ENCODE data around the gene TMEM47.

The TMEM47 gene

DNA sequence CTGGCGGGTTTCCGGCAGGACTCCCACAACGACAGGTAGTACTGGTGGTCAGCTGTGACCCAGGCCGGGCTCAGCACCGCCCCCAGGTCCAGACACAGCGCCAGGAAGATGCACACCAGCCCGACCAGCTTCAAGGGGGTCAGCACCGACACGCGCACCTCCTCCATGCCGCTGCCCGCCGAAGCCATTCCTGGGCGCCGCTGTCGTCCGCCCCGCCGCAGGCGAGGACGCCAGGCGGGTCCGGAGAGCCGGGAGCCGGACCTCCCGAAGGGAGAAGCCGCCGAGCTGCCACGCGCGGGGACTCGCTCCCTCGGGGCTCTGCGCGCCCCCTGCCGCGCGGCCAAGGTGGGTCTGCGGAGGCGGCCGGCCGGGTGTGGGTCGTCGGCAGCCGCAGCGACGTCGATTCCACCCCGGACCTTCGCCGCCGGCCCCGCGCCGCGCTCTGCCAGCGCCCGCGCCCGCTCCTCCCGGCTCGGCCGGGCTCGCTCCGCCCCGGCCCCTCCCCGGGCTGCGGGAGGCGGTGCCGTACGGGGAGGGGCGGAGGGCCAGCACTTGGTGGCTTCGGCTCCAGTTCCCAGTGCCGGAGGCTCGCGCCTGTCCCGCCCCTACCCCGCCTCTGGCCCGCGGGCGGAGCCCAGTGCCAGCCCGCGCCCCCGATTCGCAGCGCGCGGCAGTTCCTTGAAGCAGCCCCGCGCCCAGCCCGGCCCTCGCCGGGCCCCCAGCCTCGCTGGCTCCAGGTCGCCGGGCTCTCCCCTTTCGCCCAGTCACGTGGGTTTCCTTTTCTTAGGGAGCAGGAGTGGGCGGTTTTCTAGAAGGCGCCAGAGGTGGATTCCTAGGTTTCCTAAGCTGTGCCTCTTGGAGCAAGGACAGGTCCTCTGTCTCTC lies at the start of gene TMEM47:
Gene TMEM47 (minus strand): TSS at position 444 of the 884 bp plus-strand sequence. CDS start 256 bp downstream, at position 188.
- no peak for DNase-seq (ENCODE audit: low read depth in 1 of 2, low spot score in 1 of 2)

DNA sequence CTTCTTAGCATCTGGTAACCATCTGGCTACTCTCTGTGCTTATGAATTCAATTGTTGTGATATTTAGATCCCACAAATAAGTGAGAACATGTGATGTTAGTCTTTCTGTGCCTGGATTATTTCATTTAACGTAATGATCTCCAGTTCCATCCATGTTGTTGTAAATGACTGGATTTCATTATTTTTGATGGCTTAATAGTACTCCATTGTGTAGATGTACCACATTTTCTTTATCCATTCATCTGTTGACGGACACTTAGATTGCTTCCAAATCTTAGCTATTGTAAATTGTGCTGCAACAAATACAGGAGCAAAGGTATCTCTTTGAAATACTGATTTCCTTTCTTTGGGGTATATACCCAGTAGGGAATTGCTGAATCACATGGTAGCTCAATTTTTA lies 30.0 kb upstream of the TMEM47 start:
- DNase-seq (ENCODE audit: low read depth in 1 of 2, low spot score in 1 of 2) = no peak

DNA sequence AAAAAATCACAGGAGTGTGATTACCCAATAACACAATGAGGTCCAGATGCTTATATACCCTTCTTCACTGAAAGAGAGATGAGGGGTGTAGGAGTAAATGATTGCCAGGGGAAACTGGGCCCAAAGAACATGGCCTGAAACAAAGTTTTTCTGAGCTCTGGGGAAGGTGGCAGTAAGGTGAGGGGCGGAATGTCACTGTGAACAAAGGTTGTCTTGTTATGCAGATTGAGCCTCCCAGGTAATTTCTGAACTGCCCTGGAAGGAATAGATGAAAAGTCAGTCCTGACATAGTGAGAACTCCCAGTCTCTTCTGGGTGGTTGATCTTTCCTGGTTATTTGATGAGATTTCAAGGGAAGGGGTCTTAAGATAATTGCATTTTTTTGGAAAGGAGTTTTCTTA lies 2.5 kb upstream of the TMEM47 start:
- DNase-seq (ENCODE audit: low read depth in 1 of 2, low spot score in 1 of 2) = no peak

DNA sequence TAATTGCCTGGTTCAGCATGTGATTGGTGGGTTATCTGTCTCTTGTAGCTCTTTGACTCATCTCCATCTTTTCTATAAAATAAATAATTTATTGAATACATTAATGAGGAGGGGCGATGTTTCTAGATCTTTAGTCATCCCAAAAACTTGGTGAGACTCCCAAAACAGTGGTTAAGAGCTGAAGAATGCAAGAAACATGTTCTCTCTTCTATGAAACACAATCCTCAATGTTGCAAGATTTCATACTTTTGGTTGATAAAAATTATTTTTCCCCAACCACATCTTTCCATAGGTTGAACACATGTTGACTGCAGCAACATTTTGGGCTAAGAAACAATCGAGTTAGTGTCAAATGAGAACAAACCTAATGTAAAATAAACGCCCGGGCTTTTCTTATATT lies 1.2 kb upstream of the TMEM47 start:
- DNase-seq (ENCODE audit: low read depth in 1 of 2, low spot score in 1 of 2) = no peak

DNA sequence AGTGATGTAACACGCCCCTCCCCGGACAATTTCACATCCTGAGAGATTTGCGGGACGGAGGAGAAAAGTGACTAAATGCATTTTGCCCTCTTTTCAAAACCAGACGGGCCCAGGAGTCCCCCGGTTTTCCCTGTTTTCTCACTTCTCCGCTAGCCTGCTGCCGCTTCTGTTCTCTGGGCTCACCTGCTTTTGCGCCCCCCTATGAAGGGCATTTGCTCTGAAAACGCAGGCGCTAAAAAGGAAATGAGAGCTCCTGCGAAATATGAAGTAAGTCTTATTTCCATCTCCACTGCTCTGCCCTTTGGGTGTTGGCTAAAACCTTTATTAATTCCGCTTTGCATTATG lies 613 bp upstream of the TMEM47 start:
- no peak for DNase-seq (ENCODE audit: low read depth in 1 of 2, low spot score in 1 of 2)

GRCh38 chrX:34656467-34656841 lies 631 bp downstream of the TMEM47 start:
- no peak for DNase-seq (ENCODE audit: low read depth in 1 of 2, low spot score in 1 of 2)

DNA sequence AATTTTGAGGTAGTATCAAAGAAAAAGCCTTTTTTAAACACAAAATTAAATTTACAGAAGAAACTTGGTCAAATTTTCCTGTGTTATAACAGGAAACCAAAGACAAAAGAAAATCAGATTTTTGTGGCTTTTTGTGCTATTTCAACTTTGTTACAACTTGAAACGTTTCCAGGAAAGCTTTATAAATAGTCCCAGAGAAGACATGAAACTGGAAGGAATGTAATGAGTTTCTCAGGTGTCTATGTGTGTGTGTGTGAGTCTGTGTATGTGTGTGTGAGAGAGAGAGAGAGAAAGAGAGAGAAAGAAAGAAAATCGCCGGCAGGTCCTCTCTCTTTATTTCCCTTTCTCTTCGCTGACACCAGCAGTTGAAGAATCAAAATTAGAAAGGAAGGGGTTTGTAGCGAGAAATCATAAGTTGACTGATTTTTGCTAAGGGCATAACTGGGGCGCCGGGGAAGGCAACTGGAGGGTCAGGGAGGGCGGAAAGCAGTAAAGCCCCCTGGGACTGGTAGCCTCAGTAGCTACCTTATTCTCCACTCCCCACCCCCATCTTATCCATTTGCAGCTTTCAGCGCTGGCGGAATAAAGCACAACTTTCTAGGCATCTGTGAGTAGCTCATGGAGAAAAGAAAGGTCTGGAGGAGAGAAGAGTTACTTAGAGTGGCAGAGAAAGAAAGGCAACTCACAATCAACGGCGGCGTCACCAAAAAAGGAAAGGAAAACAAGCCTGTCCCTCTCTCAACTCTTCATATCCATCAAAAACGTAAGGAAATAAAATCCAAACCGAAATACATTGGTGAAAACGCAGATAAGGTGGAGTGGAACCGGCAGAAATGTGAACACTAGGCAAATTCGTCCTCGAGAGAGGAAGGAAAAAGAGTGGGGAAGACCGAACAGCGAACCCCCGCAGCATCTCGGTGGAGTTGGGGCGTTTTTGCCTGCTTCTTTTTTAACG lies 1.3 kb downstream of the TMEM47 start:
- DNase-seq (ENCODE audit: low read depth in 1 of 2, low spot score in 1 of 2) = no peak

DNA sequence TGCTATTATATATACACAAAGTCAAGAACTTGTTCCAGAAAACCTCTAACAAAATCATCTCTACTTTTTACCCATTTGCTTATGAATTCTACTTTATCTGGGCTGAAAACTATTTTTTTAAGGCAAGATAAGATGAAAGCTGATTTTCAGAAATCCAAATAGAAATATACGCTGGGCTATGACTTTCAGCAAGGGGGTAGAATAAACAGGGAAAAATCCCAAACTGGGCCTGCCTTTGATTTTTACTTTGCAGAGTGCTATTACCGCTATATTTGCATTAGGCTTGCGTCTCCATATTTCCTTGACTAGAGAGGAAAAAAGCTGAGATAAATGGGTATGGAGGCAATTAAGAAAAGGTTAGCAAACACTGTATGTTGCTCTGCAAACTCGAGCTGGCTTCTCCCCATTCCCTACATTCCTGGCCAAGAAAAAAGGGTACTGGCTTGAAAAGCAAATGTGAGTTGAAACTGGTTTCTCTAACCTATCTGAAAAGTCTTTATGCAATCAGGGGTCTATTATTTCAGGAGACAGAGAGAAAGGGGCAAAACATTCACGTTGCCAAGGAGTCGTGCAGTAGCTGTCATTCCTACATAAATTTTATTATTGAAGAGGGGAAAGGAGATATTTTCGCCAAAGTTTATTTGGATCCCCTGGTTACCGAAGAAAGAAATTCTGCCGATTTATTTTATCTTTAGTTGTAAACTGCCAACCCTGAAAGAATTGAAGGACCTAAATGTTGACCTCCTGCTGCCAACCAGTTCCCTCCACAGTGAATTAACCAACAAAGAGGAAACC lies 2.2 kb downstream of the TMEM47 start:
- no peak for DNase-seq (ENCODE audit: low read depth in 1 of 2, low spot score in 1 of 2)

- no peak for DNase-seq (ENCODE audit: low read depth in 1 of 2, low spot score in 1 of 2)
These were observed 3.3 kb downstream of the TMEM47 start for GRCh38 chrX:34653811-34654210.

DNA sequence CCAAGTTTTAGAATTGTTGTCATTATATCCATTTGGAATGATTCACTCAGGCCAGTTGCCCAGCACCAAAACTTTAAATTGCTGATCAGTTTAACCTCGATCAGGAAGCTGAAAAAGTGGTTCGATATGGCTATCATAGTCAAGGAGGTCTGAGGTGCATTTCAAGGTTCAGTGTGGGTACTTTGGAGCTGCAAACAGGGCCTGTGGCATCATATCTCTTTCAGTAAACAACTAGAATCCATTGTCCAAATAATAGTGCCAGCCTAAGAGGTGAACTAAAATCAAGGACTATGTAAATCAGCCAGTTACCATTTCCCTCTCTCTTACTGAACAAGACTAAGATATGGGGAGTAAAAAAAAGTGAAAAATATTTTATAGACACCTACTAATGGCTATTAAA lies 14.2 kb downstream of the TMEM47 start:
- no peak for DNase-seq (ENCODE audit: low read depth in 1 of 2, low spot score in 1 of 2)

DNA sequence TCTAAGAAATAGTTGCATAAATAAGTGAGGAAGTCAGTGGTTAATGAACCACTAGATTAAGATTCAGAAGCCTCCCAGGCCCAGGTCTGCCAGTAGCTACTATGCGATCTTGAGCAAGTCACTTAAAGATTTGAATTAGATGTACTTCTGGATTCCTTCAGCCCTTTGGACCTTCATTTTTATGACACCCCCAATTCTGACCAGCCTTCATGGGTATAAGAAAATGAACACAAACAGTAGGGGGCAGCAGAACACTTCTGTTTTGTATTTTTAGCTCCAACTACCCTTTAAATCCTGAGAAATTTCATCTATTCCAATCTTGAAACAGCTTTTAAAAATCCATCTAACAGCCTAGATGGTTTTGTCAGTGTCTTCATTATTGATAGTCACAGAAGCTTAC lies 19.0 kb downstream of the TMEM47 start:
- no peak for DNase-seq (ENCODE audit: low read depth in 1 of 2, low spot score in 1 of 2)

- DNase-seq (ENCODE audit: low read depth in 1 of 2, low spot score in 1 of 2) = no peak
These were observed 22.7 kb downstream of the TMEM47 start for GRCh38 chrX:34634349-34634748.

DNA sequence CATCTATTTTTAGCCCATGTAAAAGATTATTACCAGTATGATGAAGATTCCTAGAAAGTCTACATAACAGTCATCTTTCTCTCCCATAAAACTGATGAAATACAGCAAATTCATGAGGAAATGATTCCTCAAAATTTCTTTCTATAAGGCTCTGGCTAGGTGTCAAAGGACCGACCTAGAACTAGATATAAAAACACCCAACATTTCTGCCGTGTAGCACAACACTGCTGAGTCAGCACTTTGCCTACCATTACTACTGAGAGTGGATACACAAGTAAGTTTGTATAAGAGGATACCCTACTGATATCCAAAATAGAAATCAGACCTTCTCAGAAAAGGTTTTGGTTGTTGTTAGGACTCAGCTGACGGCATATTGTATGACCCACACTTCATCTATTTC lies 24.7 kb downstream of the TMEM47 start:
- DNase-seq (ENCODE audit: low read depth in 1 of 2, low spot score in 1 of 2) = no peak

DNA sequence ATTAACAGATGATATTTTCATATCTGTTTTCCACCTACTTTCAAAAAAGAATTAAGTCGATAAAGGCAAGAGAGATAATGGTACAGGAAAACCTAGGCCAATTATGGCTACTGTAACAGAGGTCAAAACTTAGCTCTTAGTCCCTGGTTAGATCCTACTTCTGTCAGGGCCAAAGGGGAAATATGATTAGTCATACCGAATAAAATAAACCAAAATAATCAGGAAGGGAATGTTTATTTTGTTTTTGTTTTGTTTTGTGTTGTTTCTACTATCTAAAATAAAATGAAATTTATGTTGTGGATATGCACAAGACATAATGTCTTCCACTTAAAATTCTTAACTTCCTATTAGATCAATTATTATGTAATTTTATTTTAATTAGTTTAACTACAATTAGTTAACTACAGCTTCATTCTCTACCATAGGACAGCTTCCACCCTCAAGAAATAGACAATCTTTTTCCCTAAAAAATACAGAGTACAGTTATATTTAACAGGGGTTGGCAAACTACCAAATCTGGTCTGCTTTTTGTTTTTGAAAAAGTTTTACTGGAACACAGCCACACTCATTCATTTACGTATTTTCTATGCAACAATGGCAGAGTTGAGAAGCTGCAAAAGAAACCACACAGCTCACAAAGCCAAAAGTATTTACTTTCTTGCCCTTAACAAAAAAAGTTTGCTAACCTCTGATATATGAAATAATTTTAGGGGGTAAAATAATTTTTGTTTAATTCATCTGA lies 25.4 kb downstream of the TMEM47 start:
- DNase-seq (ENCODE audit: low read depth in 1 of 2, low spot score in 1 of 2) = no peak

DNA sequence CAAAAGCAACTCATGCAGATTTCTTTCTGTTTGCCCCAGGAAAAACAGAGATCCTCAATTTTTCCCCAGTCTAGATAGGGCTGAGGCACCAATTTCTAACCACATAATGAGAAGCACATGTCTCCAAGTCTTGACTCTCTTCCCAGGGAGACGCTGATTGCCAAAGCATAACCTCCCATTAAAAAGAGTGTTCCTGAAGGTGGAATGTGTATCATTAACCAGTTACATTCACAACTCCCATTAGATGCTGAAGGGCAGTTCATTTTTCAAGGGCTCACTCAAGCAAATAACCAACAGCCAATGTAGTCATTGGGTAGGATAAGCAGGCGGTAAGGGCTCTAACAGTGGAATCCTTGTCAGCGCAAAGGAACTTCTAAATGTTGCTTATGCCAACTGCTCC lies 27.5 kb downstream of the TMEM47 start:
- DNase-seq (ENCODE audit: low read depth in 1 of 2, low spot score in 1 of 2) = no peak

DNA sequence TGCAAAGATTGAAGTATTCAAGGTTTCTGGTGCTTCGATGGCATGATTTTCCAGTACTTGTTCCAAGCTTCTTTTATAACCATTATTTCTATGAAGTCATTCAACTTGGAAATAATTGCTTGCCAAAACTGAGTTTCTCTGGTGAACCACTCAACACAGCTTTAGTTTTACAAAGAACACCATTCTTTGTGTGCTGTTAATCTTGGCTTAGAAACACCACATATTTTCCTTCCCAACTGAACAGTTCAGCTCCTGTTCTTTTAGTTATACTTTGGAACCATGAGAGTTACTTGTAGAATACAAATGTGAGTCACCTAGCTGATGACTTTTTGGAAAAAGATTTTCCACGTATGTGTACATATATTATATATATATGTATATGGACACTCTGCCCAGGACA lies 32.7 kb downstream of the TMEM47 start:
- DNase-seq (ENCODE audit: low read depth in 1 of 2, low spot score in 1 of 2) = no peak

DNA sequence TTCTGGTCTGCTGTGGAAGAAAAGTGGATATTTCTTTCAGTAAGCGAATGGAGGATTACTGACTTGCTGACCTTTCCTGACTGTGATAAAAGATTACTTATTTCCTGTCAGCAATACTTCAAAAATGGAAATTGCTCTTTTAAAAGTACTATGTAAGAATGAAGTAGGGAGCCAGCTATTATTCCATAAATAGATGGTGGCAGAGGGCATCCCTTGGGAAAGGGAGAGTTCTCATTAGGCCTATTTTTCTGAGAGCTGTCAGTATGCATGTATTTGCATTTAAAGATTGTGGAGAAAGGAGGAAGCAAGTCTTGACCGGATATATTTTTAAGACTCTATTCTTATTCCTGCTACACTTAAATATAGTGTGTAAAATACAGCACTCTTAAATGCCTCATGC lies 37.2 kb downstream of the TMEM47 start:
- DNase-seq (ENCODE audit: low read depth in 1 of 2, low spot score in 1 of 2) = no peak

DNA sequence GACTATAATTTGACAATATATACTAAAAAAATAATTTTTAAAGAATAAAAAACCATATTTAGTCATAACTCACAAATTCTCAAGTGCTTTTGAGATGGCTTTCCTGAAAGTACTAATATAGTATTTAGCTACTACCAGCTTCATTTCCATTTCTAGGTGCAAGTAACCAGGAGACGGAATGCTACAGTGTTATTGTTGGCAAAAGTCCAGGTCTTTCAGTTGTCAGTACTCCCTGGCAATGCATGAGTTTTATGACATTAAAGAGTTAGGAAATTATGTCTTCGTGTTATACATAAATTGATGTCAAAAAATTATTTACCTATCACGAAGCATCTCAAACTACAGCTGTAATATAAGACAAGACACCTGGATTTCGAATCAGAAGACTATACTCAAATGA lies 45.0 kb downstream of the TMEM47 start:
- no peak for DNase-seq (ENCODE audit: low read depth in 1 of 2, low spot score in 1 of 2)

DNA sequence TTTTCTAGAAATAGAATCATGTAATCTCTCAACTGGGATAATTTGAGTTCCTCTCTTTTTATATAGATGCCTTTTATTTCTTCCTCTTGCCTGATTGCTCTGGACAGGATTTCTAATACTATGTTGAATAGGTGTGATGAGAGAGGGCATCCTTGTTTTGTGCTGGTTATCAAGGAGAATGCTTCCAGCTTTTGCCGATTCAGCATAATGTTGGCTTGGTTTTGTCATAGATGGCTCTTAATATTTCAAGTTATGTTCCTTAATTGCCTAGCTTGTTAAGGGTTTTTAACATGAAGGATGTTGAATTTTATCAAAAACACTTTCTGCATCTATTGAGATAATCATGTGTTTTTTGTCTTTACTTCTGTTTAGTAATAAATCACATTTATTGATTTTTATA lies 58.7 kb downstream of the TMEM47 start:
- no peak for DNase-seq (ENCODE audit: low read depth in 1 of 2, low spot score in 1 of 2)

GRCh38 chrX:34586936-34587335 lies 70.1 kb downstream of the TMEM47 start:
- no peak for DNase-seq (ENCODE audit: low read depth in 1 of 2, low spot score in 1 of 2)
